Activated gamma-delta T cell treated with anti-CD3 and anti-CD28 coated beads, Interleukin-2, amount 50 U/mL, for 16 hours (primary cell): Measurements from ENCODE around the gene MRPL19.

Source experiments
- DNase-seq: peaks from one replicate; pipeline ENCODE4 v3.0.0-alpha.2; 2020; ENCODE audit warnings: low read depth

MRPL19 gene

GRCh38 chr2:75646583-75647425 lies at the start of gene MRPL19:
Gene MRPL19 (plus strand): TSS chr2:75646783. CDS start chr2:75646808, 25 bp downstream.
- DNase-seq = peak; percentile 62

- DNase-seq = no peak
Measured at GRCh38 chr2:75596784-75597183, 49.8 kb upstream of the MRPL19 start.

DNA sequence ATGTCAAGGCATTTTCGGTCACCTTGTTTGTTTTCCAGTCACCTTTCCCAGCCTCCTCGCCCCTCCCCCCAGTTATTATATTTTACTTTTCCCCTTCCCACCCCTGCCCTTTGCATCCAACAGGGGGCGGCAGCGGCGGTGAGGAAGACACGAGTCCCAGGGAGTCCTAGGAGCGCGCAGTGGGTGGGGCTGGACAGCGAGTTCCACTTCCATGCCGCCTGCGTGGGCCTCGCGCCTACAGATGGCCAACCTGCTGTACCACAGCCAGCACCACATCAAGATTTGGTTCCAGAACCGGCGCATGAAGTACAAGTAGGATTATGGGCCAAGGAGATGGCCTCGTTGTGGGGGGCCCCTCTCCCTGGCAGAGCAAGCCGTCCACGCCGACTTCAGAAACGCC lies 48.6 kb upstream of the MRPL19 start:
- DNase-seq = no peak

DNA sequence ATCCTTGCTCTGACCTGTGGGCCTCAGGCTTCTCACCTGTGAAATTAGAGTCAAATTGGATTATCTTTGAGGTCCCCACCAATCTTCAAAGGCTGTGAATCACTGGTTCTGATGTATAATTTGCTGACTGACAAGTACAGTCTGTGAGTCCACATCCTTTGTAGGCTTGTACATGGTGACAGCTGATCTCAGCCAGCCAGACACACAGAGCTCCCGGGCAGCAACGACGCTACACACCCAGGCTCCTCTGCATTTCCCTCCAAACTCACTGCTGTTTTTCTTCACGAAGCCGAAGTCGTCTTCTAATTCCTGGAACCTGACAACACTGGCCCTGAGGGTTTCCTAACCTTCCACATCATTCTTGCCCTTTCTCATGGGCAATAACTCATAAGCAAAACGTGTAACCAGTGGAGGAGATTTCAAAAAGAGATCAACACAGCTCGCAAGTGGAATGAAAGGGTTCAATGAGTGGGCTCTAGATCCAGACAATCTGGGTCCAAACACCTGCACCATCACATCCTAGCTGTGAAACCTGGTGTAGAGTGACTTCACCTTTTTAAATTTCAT lies 47.9 kb upstream of the MRPL19 start:
- no peak for DNase-seq

DNA sequence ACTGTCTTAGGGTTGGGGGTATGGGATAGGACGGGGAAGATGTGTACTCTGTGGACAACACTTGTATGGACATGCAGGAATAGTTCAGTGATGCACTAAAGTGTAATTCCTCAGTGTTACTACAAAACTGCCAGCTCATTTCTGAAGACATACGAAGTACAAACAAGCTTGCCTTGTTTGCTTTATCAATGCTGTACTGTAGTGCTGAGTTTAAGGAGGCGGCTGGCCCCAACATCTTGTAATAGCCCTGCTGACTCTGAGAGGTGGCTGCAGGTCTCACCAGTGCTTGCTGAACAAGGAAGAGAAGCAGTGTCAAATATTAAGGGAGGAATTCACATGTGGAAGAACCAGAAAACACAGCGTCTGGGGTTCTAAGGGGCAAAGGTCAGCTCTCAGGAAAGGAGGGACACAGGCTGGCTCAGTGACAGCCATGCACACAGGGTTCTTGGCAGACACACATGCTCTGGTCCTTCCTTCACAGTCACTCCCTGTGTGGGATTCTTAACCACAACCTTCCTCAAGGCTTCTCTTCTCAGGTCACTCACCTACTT lies 46.0 kb upstream of the MRPL19 start:
- DNase-seq = no peak

DNA sequence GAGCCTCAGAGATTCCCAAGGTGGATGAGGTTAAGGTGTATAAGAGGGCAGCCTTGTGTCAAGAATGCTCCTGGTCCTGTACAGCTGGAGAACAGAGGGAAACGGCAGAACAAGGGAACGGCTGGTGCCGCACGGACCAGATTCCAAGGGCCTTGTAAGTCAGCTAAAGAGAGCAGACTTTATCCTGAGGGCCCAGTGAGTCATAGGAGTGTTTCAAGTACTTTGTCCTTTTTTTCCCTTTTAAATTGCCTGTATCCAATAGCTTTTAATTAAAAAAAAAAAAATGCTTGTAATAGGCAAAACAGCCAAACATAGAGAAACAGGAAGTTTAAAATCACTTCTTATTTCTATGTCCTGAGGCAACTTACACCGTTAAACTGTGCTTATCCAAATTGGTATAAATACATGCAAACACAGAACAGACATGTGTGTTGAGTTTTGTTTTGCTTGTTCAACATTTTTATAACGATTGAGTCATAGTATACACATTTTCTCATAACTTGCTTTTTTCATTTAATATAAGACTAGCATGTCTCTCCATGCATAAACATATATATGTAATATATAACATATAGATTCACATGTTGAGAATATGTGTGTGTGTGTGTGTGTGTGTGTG lies 43.8 kb upstream of the MRPL19 start:
- no peak for DNase-seq

DNA sequence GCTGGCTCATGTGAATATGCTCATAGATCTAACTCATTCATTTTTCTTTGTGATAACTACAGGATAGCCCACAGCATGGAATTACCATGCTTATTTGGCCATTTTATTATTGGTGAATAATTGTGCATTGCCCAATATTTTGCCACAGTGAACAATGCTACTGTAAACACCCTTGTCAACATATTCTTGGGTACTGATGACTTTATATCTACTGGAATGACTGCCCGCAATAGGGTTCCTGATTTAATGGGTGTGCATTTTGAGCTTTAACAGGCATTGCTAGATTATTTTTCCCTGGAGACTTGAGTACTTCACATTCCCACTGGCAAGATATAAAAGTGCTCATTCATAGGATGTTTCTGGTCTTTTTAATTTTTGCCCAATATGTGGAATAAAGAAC lies 43.1 kb upstream of the MRPL19 start:
- no peak for DNase-seq

DNA sequence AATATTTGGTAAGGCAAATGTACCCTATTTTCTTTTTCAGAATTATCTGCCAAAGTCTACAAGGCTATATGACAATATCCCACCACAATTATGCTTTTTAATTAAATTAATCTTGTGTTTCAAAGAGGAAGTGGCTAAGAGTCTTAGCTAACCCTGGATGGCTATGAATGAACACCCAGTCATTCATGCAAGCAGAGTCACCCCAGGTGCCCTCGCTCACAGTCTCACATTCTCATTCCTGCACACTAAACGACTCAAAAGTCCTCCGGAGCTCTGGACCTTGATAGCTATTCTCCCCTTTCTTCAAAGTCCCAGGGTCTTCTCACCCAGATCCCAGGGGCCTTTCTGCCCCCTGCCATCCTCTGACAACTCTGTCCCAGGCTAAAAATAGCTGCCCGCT lies 42.1 kb upstream of the MRPL19 start:
- DNase-seq = no peak

- DNase-seq = no peak
Measured at GRCh38 chr2:75605770-75606529, 40.6 kb upstream of the MRPL19 start.

DNA sequence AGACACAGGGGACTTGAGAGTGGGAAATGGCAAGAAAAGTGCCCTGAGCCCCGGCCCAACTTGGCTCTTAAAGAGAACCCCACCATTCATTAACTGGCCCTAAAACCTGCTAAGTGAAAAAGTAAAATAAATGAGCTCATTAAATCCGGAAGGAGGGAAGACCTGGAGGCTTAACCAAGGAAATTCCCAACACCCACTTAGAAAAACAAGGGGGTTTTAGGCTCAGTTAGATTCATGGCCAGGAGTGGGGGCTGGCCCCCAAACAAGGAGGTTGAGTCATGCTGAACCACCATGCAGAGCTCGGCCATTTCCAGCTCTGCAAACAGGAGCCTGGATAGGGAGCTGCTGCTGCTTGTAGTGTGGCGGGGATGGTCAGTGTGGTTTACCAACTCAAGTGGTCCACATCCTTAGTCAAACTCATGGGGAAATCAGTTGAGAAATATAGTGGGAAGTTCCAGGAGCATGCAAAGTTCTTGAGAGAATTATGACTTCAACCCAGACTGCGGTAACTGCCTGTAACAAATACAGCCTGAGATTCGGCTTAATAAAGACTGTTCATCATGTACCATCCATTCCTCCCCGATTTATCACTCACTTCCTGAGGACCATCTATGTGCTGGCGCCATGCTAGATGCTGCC lies 39.7 kb upstream of the MRPL19 start:
- no peak for DNase-seq

DNA sequence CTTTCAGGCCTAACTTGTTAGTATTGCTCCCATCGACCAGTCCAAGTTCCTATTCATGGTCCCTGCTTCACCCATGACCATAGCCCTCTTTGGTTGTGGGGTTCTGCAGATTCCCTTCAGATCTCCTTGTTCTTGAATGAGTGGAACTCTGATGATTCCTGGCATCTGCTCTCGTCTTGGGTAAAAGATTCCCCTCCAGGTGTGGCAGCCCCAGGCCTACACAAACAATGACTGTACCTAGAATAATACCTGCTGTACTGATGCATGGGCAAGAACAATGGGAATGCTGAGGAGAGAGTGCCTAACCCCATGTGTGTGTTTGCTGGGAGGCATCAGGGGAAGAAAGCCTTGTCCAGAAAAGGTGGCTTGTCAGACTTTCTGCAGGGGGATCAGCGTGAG lies 39.2 kb upstream of the MRPL19 start:
- no peak for DNase-seq

GRCh38 chr2:75607988-75608683 lies 38.4 kb upstream of the MRPL19 start:
- no peak for DNase-seq

DNA sequence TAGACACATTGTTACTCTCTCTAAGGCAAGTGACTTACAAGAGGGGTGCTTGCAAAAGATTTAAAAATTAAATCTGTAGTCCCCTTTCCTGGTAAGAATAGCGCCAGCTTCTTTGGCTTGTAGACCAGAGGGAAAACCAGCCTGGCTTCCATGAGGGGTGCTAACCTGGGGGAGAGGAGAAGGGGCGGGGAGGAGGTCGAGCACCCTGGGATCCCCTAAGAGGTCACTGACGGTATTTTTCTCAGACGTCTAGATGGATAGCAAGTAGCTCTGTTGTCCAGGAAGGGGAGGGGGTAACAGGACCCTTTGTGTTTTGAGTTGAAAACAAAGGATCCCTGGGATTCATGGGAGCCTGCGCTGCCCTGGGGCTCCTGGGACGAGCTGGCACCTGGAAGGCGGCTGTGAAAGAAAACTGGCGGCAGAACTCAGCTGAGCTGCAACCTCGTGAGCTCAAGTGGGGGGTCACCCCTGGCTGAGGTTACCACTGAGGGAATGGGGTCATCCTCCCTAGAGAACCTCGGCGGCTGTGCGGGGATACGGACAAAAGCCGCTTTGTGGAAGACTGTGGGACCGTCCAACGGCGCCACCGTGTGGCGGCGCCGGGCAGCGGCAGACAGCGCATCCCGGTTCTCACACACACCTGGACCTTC lies 37.8 kb upstream of the MRPL19 start:
- peak; percentile 28 for DNase-seq

DNA sequence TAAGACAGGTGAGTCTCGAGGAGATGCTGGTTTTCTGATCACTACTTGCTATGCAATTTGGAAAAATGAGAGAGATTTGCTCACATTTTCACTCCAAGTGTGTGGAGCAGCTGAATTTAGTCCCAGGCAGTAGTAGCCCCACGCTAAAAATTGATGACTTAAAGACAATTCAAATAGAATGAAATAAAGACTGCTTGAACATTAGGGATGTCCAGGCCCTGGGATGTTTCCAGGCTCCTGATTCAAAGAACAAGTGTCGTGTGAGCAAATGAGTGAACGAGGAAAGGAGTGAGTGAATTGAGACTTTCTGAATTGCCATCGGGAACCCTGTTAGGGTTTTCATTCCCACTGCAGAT lies 37.3 kb upstream of the MRPL19 start:
- no peak for DNase-seq

- no peak for DNase-seq
Measured at GRCh38 chr2:75609937-75610508, 36.6 kb upstream of the MRPL19 start.

- DNase-seq = no peak
Measured at GRCh38 chr2:75610671-75611070, 35.9 kb upstream of the MRPL19 start.

DNA sequence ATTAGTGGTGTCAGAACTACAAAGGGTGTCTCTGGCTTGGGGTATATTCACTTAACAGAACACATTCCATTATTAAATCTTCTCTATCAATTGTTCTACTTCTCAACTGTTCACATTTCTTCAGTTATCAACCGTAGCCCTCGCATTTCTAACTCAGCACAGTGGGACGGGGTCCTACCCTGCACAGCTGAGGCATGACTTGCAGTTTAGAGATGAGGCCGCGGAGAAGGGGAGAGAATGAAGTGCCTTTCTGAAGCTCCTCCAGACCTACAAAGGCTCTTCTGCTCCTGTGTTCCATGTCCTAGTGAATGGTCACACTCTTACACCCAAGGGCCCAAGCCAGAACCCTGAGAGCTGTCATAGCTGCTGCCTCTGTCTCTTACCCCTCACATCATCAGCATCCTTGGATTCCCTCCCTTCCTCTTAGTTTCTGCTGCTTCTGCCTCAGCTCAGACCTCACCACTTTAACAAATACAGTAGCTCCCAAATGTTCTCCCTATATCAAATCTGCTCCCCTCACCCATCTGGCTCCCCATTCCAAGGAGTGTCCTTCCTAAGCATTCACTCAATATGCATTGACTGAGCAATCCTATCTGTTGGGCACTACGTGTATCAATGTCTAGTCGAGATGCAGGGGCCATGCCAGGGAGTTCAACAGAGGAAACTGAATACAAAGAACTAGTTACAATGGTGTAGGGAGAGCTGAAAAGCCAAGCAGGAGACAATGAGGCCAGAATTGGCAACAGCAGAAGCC lies 34.3 kb upstream of the MRPL19 start:
- no peak for DNase-seq

GRCh38 chr2:75612862-75613243 lies 33.7 kb upstream of the MRPL19 start:
- no peak for DNase-seq

DNA sequence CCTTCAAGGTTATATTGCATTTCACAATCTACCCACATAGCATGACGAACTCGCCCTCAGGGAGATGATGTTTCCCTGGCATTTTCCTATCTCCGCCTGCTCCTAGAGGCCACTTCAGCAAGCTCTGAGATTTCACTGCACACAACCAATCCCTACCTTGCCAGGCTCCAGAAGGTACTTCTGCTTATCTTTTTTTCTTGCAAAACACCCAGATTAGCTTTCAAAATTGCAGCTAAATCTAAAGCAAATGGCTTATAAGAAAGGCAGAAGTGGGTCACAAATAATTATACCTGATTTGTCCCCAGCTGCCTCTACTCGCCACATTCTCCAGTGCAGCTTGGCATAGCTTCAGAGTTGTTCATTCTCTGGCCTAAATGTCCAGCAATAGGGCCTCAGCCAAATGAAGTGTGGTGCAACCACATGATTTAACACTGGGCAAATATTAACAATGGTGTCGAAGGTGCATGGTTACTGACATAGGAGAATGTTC lies 32.4 kb upstream of the MRPL19 start:
- DNase-seq = no peak

- DNase-seq = no peak
Measured at GRCh38 chr2:75616406-75616805, 30.2 kb upstream of the MRPL19 start.
